Adrenal gland (tissue), 12 donors: Measurements from ENCODE around the gene MDC1. TPM values are rescaled to one million over a fixed set of nuclear protein-coding genes. Genes with fewer than 3 reads are reported as not detected.

Experiments
- DNase-seq, 7 donors: peaks; one replicate each; pipeline ENCODE4 v3.0.0-alpha.2; 2019 to 2020
- H3K27ac ChIP-seq, 5 donors: fragments of 200-600 bp; sonication (generic) in 4 of 5; 1 replicate in 3 of 5; 2 replicates in 2 of 5; pipeline versions ENCODE4 v1.5.1 to v1.8.0; 2016 to 2020; ENCODE audit warnings: mild to moderate bottlenecking in 1 of 5
- H3K27me3 ChIP-seq: fragments of 200-600 bp; 2 replicates; pipeline ENCODE4 v1.8.0; 2021
- H3K36me3 ChIP-seq, 2 donors: fragments of 200-600 bp; replicated peaks in 1 of 2; 1 replicate in 1 of 2; 2 replicates in 1 of 2; pipeline versions ENCODE4 v1.5.1 to v1.8.0; 2018 to 2022
- H3K4me1 ChIP-seq, 2 donors: fragments of 200-600 bp; replicated peaks in 1 of 2; 1 replicate in 1 of 2; 2 replicates in 1 of 2; pipeline versions ENCODE4 v1.5.1 to v1.8.0; 2018 to 2021
- H3K4me3 ChIP-seq, 4 donors: fragments of 200-600 bp; sonication (generic) in 3 of 4; one replicate each; pipeline ENCODE4 v1.5.1; 2016 to 2018
- H3K9me3 ChIP-seq, 3 donors: fragments of 200-600 bp; sonication (generic) in 1 of 3; replicated peaks in 1 of 3; 1 replicate in 2 of 3; 2 replicates in 1 of 3; pipeline versions ENCODE4 v1.5.1 to v1.8.0; 2016 to 2021
- POLR2A ChIP-seq, 2 donors: fragments of 450-650 bp; IDR thresholded peaks; one replicate each; pipeline ENCODE4 v1.6.1; 2017; ENCODE audit warnings: antibody characterized with exemption in 2 of 2, mild to moderate bottlenecking in 2 of 2, moderate library complexity in 1 of 2
- WGBS, 4 donors: extraction: QIAGEN DNeasy Blood & Tissue Kit in 2 of 4; methylation state at CpG; one replicate each; pipeline versions ENCODE4 v1.1.5 to v1.1.7; 2013 to 2017; 5-methylcytosine and 5-hydroxymethylcytosine counted together
- intact Hi-C, 2 donors: fragments of 100-400 bp; cut with DNase I; formaldehyde crosslinking; loops; one replicate each; pipeline versions ENCODE4 v1.14.1 to v1.15.0; 2022 to 2023
- polyA plus RNA-seq, 3 donors: library from polyadenylated mRNA; stranded (reverse); fragments of 200-250 nt in 2 of 3; fragments of 350-450 nt in 1 of 3; fragmentation: Illumina TruSeq in 1 of 3; extraction: RNeasy Lipid Tissue Mini Kit (QIAGEN cat#74804) in 1 of 3; gene quantifications; one replicate each; pipeline ENCODE4 v1.2.3, GENCODE V29; 2013 to 2014
- total RNA-seq, 9 donors: library from RNA; depleted of rRNA in 4 of 9; stranded (reverse); fragments of >200 nt in 4 of 9; fragments of 120-200 nt in 1 of 9; fragmentation: NEBNext Ultra II Directional in 1 of 9; extraction: Animal tissue kit (Norgen Biotek cat#: 25700) in 1 of 9; gene quantifications; one replicate each; pipeline versions ENCODE4 v1.1.0 to v1.2.4, GENCODE V29; 2013 to 2023
- TF ChIP-seq, protein P1 (sequence below), 6 experiments: fragments of 450-650 bp in 4 of 6; fragments of 200-600 bp in 2 of 6; sonication (generic) in 1 of 6; IDR thresholded peaks; 1 replicate in 5 of 6; 2 replicates in 1 of 6; pipeline versions ENCODE4 v1.5.1 to v1.8.0; 2016 to 2021; ENCODE audit warnings: antibody characterized with exemption in 6 of 6, mild to moderate bottlenecking in 2 of 6, moderate library complexity in 1 of 6
- donor health status: healthy with polysubstance abuse.
- donor health status: Bipolar disorder and iron deficiency.
- donor health status: DM: yes; HTN: yes; CAD: no.
- donor health status: DM: no; HTN: no; CAD: no.
- donor health status: DM: no; HTN: no; CAD: no.
- donor health status: DM: yes; HTN: yes; CAD: no.

MDC1 gene
- total and polyA plus RNA-seq, 12 donors, result 2.8 to 27.6 (median 18.9) TPM

DNA sequence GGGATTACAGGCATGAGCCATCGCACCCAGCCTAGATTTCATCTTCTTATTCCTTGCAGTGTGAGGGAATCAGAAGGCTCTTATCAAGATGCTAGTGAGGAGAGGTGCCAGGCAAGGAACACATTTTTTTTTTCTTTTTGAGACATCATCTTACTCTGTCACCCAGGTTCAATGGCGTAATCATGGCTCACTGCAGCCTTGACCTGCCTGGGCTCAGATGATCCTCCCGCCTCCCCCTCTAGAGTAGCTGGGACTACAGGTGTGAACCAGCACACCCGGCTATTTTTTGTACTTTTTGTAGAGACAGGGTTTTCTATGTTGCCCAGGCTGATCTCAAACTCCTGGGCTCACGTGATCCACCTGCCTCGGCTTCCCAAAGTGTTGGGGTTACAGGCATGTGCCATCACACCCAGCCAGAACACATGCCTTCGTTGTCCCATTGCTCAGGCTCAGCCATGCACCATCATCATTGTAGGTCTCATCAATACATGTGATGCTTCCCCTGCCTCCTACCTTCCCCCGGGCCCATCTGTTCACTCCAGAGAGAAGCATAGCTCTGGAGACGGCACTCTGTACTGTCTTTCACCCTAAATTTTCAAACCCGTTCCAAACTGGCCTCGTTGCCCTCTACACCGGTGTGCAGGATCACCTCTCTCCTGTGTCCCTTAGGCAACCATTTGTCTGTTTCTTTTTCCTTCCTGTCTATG, 15.3 kb upstream of the MDC1 start:
- intact Hi-C loops, result no loop called here
- 79 to 89% (median 80%) methylated on average over 12 of the region's 12 CpGs for WGBS, 4 donors
- Histone ChIP-seq H3K4me3 (no peak overlapping the region), H3K36me3 (peaks cover 0 to 100% of the 10 kb centered on the region in 2 donors), H3K27ac (peak overlapping the region in 2 of 5 donors; percentile 51 to 59), H3K9me3 (no peaks in the 10 kb centered on the region), H3K4me1 (peaks cover 0 to 27% of the 10 kb centered on the region in 2 donors), H3K27me3 (no peaks in the 10 kb centered on the region)
- no peak for TF ChIP-seq POLR2A (IDR thresholded peaks at IDR 0.05)
- TF ChIP-seq, protein P1, sequence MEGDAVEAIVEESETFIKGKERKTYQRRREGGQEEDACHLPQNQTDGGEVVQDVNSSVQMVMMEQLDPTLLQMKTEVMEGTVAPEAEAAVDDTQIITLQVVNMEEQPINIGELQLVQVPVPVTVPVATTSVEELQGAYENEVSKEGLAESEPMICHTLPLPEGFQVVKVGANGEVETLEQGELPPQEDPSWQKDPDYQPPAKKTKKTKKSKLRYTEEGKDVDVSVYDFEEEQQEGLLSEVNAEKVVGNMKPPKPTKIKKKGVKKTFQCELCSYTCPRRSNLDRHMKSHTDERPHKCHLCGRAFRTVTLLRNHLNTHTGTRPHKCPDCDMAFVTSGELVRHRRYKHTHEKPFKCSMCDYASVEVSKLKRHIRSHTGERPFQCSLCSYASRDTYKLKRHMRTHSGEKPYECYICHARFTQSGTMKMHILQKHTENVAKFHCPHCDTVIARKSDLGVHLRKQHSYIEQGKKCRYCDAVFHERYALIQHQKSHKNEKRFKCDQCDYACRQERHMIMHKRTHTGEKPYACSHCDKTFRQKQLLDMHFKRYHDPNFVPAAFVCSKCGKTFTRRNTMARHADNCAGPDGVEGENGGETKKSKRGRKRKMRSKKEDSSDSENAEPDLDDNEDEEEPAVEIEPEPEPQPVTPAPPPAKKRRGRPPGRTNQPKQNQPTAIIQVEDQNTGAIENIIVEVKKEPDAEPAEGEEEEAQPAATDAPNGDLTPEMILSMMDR (IDR thresholded peaks at IDR 0.05), result no peak
- DNase-seq, result peak in 5 of 7 donors; percentile 46 to 80 (median 69)

DNA sequence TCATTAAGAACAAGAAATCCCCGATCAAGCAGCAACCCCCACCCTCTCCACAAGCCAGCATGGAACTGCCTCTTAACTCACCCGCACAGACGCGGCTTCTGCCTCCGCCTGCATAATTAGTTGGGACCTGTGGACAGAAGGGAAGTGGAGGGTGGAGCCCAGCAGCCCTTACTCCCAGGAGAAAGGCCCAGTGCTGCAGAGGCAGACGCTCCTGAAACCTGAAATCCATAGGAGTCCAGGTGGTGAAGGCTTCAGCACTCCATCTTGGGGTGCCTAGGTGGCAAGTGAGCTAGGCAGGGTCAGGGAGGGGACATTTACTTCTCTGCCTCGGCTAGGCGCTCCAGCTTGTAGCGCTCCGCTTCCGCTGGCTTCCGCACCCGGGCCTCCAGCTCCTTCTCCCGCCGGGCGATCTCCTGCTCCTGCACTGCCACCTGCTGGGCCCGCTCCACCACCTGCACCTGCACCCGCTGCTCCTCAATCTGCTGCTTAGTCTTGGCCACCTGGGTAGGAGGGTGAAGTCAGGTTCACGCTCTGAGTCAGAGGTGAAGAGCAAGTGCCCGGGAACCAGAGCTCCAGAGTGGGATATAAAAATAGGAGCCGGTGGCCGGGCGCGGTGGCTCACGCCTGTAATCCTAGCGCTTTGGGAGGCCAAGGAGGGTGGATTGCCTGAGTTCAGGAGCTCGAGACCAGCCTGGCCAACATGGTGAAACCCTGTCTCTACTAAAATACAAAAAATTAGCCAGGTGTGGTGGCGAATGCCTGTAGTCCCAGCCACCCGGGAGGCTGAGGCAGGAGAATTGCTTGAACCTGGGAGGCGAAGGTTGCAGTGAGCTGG, 13.7 kb upstream of the MDC1 start:
- H3K27ac ChIP-seq, result peak overlapping the region in 2 of 5 donors; percentile 44 to 59
- H3K9me3 ChIP-seq, result no peaks in the 10 kb centered on the region
- no peak overlapping the region for H3K4me3 ChIP-seq
- peaks cover 0 to 99% of the 10 kb centered on the region in 2 donors for H3K36me3 ChIP-seq
- no peaks in the 10 kb centered on the region for H3K27me3 ChIP-seq
- DNase-seq, result peak; percentile 64 to 87 (median 70)
- peaks cover 0 to 23% of the 10 kb centered on the region in 2 donors for H3K4me1 ChIP-seq
- WGBS, 4 donors, result 49 to 63% (median 51%) methylated on average over 18 to 30 of the region's 30 CpGs
- intact Hi-C loops, result no loop called here
- no peak for TF ChIP-seq POLR2A (IDR thresholded peaks at IDR 0.05)
- TF ChIP-seq, protein P1 (IDR thresholded peaks at IDR 0.05), result peak in 5 of 6 experiments; percentile 31 to 59 (median 50)

DNA sequence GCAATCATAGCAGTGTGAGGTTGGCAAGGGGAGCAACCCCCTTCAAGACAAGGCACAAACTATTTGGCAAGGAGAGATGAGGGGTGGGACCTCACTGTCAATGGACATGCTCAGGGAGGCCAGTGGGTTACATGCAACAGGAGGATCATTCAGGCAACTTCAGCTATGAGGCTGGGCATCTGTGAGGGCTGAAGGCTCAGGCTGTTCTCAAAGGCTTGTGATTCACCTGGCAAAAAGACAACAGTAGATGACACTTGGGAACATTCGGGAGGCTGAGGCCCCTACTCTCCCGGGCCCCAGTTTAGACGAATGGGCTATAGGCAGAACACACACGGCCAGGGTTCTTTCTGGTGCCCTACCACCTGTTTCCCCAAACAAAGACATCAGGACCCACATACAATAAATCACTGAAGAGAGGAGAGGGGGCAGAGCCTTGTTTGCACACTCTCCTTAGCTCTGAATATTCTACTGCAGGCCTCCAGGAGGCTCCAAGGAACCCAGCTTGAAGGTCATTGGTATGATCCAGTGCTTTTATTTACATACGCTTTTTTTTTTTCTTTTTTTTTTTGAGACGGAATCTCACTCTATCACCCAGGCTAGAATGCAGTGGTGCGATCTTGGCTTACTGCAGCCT, 11.0 kb upstream of the MDC1 start:
- intact Hi-C loops, result no loop called here
- Histone ChIP-seq H3K4me1 (peaks cover 0 to 45% of the 10 kb centered on the region in 2 donors), H3K4me3 (no peak overlapping the region), H3K27me3 (no peaks in the 10 kb centered on the region), H3K9me3 (no peaks in the 10 kb centered on the region), H3K27ac (peak overlapping the region in 3 of 5 donors; percentile 35 to 81 (median 60)), H3K36me3 (peaks cover 0 to 99% of the 10 kb centered on the region in 2 donors)
- WGBS, 4 donors, result 29 to 41% (median 33%) methylated on average over 7 of the region's 7 CpGs
- DNase-seq, result peak in 5 of 7 donors; percentile 45 to 64 (median 50)
- TF ChIP-seq, protein P1 (IDR thresholded peaks at IDR 0.05), result peak in 3 of 6 experiments; percentile 23 to 33 (median 33)
- TF ChIP-seq POLR2A (IDR thresholded peaks at IDR 0.05), result no peak
